ENCODE measurements around the gene GJD3.
"Not testable (repeated sequence)": the region's sequence is repeated elsewhere in the genome, so short reads cannot be mapped to it uniquely, and the experiment has no call there.

Gene GJD3, protein sequence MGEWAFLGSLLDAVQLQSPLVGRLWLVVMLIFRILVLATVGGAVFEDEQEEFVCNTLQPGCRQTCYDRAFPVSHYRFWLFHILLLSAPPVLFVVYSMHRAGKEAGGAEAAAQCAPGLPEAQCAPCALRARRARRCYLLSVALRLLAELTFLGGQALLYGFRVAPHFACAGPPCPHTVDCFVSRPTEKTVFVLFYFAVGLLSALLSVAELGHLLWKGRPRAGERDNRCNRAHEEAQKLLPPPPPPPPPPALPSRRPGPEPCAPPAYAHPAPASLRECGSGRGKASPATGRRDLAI

DNA sequence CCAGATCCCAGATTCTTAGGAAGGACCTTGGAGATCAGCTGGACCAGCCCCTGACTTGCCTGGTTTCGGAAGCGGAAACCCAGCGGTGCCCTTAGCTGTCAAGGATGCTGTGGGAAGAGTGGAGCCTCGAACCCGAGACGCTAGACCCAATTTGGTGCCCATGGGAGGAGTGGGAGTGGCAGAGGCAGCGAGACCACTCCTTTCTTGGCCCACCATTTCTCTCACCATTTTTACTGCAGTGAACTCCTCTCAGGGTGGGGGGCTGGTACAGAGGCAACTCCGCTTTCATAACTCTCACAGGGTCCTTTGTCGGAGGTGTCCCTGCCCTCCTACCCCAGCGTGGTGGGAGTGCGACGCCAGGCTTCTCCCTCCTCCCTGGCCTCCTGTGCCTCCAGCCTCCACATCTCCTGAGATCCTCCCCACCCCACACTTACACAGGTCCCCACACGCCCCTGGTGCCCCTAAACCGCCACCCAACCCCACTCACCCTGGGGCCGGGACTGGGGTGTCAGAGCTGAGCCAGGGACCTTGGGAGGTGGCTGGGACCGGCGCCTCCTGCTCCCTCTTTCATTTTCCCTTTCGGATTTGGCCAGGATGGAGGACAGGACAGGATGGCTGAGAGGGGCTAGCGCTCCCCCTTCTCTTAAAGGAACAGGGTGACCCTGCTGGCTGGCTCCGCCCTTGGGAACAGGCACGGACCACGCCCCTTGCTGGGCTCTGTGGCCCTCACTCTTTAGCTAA, at the start of gene GJD3:
TSS of gene GJD3 (minus strand) at position 617 of the 741 bp plus-strand sequence. CDS start 922 bp downstream, outside the sequence.
- DNase-seq: no peak

DNA sequence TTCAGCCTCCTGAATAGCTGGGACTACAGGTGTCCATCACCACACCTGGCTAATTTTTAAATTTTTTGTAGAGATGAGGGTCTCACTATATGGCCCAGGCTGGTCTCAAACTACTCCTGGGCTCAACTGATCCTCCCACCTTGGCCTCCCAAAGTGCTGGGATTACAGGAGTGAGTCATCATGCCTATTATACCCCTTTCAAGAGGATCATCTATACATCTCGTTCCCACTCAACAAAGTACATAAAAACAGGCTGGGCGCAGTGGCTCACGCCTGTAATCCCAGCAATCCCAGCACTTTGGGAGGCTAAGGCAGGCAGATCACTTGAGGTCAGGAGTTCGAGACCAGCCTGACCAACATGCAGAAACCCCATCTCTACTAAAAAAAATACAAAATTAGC, 49.8 kb upstream of the GJD3 start:
- not testable (repeated sequence) for DNase-seq

DNA sequence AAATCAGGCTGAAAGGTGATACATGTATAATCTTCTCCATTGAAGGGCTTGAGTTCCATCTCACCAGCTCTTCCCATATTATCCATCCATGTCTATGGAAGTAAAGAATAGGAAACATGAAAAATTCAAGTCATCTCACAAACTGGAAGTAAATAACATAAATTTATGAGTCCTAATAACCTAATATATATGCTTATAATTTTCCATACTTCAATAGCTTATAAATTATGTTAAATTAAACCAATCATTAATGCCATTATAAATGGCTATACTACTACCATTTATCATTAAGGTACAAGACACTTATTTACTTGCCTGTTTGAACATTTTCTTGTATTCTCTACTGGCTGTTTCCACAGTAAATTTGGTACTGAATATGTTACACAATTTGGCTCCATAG, 48.3 kb upstream of the GJD3 start:
- no peak for DNase-seq

DNA sequence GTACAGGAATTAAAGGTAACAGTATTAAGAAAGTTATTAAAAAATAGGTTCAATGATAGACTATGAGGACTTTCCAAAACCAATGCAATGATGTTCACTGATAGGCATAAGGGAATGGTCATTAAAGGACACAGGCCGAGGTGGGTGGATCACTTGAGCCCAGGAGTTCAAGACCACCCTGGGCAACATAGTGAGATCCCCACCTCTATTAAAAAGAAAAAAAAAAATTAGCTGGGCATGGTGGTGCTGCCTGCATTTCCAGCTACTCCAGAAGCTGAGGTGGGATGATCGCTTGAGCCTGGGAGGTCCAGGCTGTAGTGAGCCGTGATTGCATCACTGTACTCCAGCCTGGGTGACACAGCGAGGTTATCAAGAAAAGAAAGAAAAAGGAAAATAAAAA, 47.3 kb upstream of the GJD3 start:
- DNase-seq: no peak

DNA sequence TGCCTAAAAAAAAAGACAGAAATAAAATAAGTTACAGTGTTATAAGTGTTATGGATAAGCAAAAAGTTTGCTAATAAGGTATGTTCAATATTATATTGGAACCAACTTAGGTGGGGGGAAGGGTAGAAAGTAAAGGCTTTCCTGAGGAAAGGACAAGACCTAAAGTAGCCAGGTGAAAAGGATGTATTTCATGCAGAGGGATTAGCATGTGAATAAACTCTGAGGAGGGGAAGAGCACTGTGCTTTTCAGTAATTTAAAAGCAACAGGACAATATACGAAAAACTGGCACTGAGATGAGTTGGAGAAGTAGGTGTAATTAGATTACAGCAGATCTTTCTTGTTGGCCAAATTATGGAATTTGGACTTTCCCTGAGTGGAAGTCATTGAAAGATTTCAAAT, 45.5 kb upstream of the GJD3 start:
- no peak for DNase-seq

DNA sequence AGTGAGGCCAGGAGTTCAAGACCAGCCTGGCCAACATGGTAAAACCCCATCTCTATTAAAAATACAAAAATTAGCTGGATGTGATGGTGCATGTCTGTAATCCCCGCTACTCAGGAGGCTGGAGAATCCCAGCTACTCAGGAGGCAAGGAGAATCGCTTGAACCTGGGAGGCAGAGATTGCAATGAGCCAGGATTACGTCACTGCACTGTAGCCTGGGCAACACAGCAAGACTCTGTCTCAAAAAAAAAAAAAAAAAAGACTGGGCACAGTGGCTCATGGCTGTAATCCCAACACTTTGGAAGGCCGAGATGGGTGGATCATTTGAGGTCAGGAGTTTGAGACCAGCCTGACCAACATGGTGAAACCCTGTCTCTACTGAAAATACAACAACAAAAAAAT, 45.0 kb upstream of the GJD3 start:
- DNase-seq: not testable (repeated sequence)

DNA sequence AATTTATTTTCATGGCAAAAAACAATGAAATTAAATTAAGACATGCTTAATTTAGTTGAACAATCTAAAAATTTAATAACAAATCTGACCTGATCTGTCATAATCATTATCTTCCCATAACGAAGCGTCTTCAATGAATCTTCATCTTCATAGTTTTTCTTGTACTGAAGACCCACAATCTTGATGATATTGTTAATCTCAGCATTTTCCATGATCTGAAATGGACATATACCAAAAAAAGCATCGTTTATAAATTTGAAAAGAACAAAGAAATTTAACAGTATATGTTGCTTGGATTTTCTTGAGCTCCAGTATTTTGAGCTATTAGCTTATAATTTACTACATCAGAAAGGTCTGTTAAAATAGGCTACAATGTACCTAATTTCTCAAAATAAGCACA, 42.9 kb upstream of the GJD3 start:
- DNase-seq: no peak

DNA sequence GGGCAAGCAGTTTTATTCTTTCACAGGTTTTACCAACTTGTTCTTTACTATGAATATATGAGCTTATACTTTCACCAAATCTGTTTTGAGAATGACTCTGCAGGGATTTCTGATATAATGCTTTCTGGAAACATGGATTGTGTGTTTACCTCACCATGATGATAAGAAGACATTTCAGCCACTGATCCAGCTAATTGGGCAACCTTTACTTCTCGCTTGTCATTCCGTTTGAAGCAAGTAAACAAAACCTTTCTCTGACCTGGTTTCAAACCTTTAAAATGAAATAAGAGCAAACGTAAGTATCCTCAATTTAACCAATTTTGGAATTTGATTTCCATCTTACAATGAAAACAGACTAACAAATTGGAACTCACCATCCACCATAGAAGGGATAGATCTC, 39.5 kb upstream of the GJD3 start:
- DNase-seq: no peak

DNA sequence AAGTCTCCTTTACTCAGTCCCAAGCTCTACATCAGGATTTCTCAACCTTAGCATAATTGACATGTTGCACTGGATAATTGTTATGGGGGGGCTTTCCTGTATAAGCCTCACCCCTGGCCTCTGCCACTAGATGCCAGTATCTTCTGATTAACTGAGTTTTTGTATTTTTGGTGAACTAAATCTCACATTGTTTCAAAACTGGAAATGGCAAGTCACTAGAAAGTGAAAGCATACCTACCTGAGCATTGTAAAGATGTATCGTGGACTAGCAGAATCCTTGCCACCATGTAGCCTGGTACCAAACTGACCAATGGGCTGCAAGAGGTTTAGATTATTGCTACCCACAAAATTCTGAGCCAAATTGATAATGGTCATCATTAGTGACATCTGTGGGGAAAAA, 38.1 kb upstream of the GJD3 start:
- no peak for DNase-seq

DNA sequence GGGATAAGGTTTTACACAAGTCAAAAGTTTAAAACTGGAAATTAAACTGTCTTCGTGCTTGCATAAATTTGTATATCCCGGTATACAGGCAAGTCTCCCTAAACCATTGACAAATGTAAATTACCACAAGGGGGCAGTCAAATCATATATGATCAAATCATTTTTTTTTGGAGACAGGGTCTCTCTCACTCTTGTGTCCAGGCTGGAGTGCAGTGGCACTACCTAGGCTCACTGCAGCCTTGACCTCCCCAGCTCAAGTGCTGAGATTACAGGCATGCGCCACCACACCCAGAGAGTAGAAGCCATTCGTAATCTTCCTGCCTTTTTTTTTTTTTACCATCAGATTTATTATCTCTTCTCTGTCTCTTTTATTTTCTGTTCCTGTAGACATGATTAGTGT, 34.6 kb upstream of the GJD3 start:
- DNase-seq: no peak

DNA sequence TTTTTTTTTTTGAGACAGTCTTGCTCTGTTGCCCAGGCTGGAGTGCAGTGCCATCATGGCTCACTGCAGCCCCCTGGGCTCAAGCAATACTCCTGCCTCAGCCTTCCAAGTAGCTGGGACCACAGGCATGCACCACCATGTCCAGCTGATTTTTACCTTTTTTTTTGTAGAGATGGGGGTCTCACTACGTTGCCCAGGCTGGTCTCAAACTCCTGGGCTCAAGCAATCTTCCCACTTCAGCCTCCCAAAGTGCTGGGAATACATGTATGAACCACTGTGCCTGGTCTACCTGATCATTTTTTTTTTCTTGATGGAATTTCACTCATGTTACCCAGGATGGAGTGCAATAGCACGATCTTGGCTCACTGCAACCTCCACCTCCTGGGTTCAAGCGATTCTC, 22.0 kb upstream of the GJD3 start:
- not testable (repeated sequence) for DNase-seq

DNA sequence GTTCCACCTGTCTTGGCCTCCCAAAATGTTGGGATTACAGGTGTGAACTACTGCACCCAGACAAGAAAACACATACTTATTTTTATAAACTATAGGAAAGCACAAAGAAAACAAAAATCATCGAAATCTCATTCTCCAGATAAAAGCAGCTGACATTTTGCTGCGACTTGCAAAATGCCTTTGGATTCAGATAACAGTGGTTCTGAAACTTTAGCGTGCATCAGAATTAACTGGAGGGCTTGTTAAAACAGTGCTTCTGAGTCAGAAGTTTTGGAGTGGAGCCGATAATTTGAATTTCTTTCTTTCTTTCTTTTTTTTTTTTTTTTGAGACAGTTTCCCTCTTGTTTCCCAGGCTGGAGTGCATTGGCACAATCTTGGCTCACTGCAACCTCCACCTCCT, 17.7 kb upstream of the GJD3 start:
- DNase-seq: no peak

DNA sequence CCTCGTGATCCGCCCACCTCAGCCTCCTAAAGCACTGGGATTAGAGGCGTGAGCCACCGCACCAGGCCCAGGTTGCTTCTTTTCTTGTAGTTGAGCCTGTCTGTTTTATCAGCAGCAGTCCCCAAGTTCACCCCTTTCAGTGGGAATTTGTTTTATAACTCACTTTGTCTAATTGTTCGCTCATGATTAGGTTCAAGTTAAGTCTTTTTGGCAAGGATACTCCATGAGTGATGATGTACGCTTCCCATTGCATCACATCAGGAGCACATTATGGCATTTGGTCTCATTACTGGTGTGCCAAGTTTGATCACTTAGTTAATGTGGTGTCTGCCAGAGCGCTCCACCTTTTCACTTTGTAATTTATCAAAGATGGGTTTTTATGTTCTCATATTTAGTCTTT, 14.4 kb upstream of the GJD3 start:
- DNase-seq: no peak

DNA sequence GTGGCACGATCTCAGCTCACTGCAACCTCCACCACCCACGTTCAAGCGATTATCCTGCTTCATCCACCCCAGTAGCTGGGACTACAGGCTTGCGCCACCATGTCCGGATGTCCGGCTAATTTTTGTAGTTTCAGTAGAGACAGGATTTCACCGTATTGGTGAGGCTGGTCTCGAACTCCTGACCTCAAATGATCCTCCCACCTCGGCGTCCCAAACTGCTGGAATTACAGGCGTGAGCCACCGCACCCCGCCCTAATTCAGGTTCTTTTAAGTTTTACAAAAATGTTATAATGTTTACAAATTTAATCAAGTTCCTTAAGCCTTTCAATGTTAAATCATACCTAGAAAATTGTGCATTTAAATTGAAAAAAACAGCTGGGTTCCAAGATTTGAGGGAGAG, 13.3 kb upstream of the GJD3 start:
- no peak for DNase-seq

DNA sequence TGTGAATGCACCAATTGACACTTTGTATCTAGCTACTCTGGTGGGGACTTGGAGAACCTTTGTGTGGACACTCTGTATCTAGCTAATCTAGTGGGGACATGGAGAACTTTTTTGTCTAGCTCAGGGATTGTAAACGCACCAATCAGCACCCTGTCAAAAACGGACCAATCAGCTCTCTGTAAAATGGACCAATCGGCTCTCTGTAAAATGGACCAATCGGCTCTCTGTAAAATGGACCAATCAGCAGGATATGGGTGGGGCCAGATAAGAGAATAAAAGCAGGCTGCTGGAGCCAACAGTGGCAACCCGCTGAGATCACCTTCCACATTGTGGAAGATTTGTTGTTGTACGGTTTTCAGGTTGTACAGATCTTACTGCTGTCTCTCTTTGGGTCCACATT, 12.0 kb upstream of the GJD3 start:
- not testable (repeated sequence) for DNase-seq

DNA sequence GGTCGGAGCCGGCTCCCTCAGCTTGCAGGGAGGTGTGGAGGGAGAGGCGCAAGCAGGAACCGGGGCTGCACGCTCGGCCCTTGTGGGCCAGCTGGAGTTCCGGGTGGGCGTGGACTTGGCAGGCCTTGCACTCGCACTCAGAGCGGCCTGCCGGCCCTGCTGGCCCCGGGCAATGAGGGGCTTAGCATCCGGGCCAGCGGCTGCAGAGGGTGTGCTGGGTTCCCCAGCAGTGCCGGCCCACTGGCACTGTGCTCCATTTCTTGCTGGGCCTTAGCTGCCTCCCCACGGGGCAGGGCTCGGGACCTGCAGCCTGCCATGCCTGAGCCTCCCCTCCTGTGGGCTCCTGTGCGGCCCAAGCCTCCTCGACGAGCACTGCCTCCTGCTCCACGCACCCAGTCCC, 11.2 kb upstream of the GJD3 start:
- not testable (repeated sequence) for DNase-seq

DNA sequence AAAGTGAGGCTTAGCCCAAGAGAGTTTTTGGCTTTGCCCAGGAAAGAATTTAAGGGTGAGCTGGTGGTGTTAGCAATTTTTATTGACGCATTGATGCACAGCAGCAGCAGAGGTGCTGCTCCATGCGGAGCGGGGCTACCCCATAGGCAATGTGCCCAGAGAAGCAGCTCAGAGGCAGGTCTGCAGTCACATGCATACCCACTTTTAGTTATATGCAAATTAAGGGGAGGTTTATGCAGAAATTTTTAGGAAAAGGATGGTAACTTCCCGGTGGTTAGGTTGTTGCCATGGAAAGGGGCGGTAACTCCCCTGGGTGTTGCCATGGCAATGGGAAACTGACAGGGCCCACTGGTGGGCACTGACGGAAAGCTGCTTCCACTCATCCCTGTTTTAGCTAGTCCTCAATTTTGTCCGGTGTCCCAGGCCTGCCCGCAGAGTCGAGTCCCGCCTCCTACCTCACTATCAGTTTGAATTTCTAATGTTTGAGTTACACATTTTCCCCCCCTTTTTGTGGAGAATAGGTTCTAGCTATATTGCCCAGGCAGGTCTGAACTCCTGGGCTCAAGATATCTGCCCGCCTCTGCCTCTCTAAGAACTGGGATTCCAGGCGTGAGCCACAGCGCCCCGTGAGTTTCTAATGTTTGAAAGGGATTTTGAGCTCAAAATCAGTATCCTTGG, 10.4 kb upstream of the GJD3 start:
- DNase-seq: no peak

DNA sequence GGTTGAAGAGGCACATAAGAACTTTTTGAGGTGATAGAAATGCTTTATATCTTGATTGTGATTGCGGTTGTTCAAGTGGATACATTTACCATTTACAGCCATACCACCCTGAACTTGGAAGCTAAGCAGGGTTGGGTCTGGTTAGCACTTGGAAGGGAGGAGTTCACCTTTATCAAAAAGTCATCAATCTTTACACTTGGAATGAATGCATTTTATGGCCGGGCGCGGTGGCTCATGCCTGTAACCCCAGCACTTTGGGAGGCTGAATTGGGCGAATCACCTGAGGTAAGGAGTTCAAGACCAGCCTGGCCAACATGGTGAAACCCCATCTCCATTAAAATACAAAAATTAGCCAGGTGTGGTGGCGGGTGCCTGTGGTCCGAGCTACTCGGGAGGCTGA, 9.5 kb upstream of the GJD3 start:
- DNase-seq: no peak

DNA sequence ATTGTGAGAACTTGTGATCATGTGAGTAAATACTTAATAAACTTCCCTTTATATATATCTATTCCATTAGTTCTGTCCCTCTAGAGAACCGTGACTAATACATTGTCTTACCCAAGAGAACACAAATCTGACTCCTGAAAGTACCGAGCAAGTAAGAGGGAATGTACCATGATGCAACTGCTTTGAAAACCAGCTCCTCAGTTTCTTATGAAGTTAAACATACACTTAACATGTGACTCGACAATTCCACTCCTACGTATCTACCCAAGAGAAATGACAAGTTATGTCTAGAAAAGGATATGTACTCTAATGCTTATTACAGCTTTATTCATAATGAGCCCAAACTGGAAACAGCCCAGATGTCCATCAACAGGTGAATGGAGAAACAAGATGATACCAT, 8.8 kb upstream of the GJD3 start:
- DNase-seq: no peak

DNA sequence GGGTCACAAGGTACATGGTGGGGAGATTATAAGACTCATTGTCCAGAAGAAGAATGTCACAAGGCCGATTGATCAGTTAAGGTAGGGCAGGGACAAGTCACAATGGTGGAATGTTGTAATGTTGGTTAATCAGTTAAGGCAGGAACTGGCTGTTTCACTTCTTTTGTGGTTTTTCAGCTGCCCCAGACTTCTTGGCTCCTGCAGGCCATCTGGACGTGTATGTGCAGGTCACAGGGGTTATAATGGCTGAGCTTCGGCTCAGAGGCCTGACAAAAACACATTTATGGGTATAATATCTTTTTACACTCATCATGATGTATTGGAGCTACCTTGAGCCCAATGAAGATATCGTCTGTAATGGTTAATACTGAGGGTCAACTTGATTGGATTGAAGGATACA, 8.1 kb upstream of the GJD3 start:
- not testable (repeated sequence) for DNase-seq

DNA sequence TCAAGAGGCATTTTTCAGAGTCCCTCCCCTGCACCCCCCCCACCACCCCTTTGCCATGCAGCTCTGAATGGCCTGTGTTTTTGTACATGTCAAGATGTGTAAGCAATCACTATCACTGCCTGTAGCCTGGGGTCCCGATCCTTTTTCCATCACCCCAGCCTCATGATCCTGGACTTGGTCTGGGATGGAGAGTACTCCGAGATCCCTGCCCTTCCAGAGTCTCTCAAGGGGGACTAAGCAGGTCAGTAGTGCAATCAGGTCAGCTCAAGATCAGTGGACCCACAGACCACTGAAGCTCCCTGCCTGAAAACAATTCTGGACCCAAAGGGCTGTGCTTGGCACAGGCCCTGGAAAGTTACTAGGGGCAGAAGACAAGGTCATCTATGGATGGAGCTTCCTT, 7.5 kb upstream of the GJD3 start:
- DNase-seq: no peak

DNA sequence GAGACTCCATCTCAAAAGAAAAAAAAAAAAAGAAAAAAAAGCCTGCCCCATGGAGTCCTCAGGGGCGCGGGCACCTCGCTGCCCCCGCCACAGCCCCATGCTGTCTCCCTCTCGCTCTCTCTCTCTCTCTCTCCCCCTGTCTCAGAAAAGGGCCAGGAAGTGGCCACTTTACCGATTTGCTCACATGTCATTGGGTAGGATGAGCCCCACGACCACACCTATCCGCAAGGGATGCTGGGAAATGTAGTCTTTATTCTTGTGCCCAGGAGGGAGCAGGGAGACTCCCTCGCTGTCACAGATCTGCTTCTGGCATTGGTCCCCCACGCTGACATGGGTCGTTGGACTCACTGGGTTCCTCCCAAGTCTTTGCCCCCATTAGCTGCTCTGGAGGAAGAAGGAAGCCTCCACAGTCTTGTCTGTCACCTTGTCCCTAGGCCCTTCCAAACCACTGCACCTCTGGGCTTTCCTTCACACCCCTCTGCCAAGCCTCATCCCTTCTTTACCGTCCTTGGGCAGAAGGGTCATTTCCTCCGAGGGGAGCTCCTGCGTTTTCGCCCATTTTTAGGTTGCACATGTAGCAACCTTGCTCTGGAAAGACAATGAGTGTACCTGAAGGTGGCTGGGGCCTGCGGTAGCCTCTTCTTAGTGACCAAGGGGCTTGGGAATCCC, 6.9 kb upstream of the GJD3 start:
- DNase-seq: no peak

DNA sequence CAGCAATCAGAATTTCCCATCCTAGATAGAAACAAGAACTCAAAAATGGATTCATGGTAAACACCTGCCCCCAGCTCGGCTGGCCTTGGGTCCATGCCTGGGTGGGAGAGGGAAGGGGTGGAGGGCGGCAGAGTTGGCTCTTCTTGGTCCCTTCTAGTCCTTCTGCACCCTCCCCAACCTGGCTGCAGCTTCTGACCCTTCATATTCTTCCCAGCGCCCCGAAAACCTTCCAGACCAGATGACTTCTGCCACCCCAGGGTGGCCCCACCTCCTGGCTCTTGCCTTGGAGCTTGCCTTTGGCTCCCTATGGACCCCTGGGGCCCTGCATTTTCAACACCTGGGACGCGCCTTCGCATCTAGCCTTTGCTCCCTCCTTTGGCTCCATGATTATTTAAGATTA, 5.4 kb upstream of the GJD3 start:
- DNase-seq: no peak

DNA sequence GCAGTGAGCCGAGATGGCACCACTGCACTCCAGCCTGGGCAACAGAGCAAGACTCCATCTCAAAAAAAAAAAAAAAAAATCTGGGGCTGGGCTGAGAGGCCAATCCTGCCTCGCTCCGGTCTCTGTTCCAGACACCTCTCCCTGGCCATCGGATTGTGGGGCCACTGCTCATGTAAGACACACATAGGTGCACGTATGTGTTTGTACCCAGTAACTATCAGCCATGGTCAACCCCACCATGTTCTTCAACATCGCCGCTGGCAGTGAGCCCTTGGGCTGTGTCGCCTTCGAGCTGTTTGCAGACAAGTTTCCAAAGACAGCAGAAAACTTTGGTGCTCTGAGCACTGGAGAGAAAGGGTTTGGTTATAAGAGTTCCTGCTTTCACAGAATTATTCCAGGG, 3.2 kb upstream of the GJD3 start:
- not testable (repeated sequence) for DNase-seq
